ENCODE results near the gene CHURC1.

GRCh38 chr14:64944861-64945260, 30.6 kb downstream of the CHURC1 start:
- TF ChIP-seq, protein P1, sequence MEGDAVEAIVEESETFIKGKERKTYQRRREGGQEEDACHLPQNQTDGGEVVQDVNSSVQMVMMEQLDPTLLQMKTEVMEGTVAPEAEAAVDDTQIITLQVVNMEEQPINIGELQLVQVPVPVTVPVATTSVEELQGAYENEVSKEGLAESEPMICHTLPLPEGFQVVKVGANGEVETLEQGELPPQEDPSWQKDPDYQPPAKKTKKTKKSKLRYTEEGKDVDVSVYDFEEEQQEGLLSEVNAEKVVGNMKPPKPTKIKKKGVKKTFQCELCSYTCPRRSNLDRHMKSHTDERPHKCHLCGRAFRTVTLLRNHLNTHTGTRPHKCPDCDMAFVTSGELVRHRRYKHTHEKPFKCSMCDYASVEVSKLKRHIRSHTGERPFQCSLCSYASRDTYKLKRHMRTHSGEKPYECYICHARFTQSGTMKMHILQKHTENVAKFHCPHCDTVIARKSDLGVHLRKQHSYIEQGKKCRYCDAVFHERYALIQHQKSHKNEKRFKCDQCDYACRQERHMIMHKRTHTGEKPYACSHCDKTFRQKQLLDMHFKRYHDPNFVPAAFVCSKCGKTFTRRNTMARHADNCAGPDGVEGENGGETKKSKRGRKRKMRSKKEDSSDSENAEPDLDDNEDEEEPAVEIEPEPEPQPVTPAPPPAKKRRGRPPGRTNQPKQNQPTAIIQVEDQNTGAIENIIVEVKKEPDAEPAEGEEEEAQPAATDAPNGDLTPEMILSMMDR (IDR thresholded peaks at IDR 0.05) = no peak
- no peak for TF ChIP-seq POLR2A (IDR thresholded peaks at IDR 0.05)

All from uterus (tissue), 2 donors.